GM11168 (cell line): Measurements from ENCODE around the gene SMIM33.
"Not testable (repeated sequence)": the region's sequence is repeated elsewhere in the genome, so short reads cannot be mapped to it uniquely, and the experiment has no call there.

ENCODE experiments used
- in situ Hi-C: fragments of 300-500 bp; cut with MboI; formaldehyde crosslinking; loops from one replicate; pipeline ENCODE4 v1.12.0; 2022; ENCODE audit warnings: low sequenced_read_pairs; ENCODE audit not compliant: unreplicated experiment

Gene SMIM33

GRCh38 chr5:139478657-139479423 is 8.0 kb downstream of the SMIM33 start:
- in situ Hi-C loops = loop anchor here (10.0 kb wide), 1 partner anchor 54 kb away; no protein-coding TSS in a partner anchor

- in situ Hi-C loops = loop anchor here (10.0 kb wide), 1 partner anchor 55 kb away; no protein-coding TSS in a partner anchor
Measured at GRCh38 chr5:139479729-139480128, 8.9 kb downstream of the SMIM33 start.

GRCh38 chr5:139481122-139481533 is 10.3 kb downstream of the SMIM33 start:
- in situ Hi-C loops = no loop called here

- in situ Hi-C loops = no loop called here
Measured at GRCh38 chr5:139481580-139482049, 10.8 kb downstream of the SMIM33 start.

- in situ Hi-C loops = no loop called here
Measured at GRCh38 chr5:139482050-139482889, 11.5 kb downstream of the SMIM33 start, which contains the start of gene STING1. Gene STING1 (minus strand): TSS chr5:139482758. CDS start chr5:139481704, 1,054 bp downstream.

- in situ Hi-C loops = not testable (repeated sequence)
Measured at GRCh38 chr5:139482890-139483208, 12.0 kb downstream of the SMIM33 start.

- in situ Hi-C loops = no loop called here
Measured at GRCh38 chr5:139486201-139486600, 15.4 kb downstream of the SMIM33 start.

GRCh38 chr5:139488260-139488659 is 17.5 kb downstream of the SMIM33 start:
- in situ Hi-C loops = no loop called here

- in situ Hi-C loops = no loop called here
Measured at GRCh38 chr5:139492700-139493192, 21.9 kb downstream of the SMIM33 start.

GRCh38 chr5:139494256-139494655 is 23.5 kb downstream of the SMIM33 start:
- in situ Hi-C loops = no loop called here

GRCh38 chr5:139494832-139495231 is 24.0 kb downstream of the SMIM33 start:
- in situ Hi-C loops = loop anchor here (5.0 kb wide), 1 partner anchor 33 kb away; the partner anchor contains the start of gene ECSCR

GRCh38 chr5:139495638-139496435 is 25.0 kb downstream of the SMIM33 start:
- in situ Hi-C loops = loop anchor here (5.0 kb wide), 1 partner anchor 34 kb away; the partner anchor contains the start of gene ECSCR

GRCh38 chr5:139501381-139501780 is 30.6 kb downstream of the SMIM33 start:
- in situ Hi-C loops = no loop called here

GRCh38 chr5:139503036-139503817 is 32.4 kb downstream of the SMIM33 start:
- in situ Hi-C loops = not testable (repeated sequence)

GRCh38 chr5:139503879-139504278 is 33.1 kb downstream of the SMIM33 start:
- in situ Hi-C loops = not testable (repeated sequence)

- in situ Hi-C loops = not testable (repeated sequence)
Measured at GRCh38 chr5:139504722-139505121, 33.9 kb downstream of the SMIM33 start.

- in situ Hi-C loops = no loop called here
Measured at GRCh38 chr5:139512786-139513390, 42.1 kb downstream of the SMIM33 start.

- in situ Hi-C loops = not testable (repeated sequence)
Measured at GRCh38 chr5:139513434-139513833, 42.6 kb downstream of the SMIM33 start.
